ENCODE data around the gene TMEM190. TPM values are rescaled to one million over a fixed set of nuclear protein-coding genes. Genes with fewer than 3 reads are reported as not detected.
"Not testable (repeated sequence)": the region's sequence is repeated elsewhere in the genome, so short reads cannot be mapped to it uniquely, and the experiment has no call there.

Gene TMEM190
- total RNA-seq, result 10 to 100 TPM; 12.9 to 19.2 TPM
- polyA plus RNA-seq (ENCODE audit: insufficient read depth, low read depth, low replicate concordance), result 35.4 TPM
- long read RNA-seq, donor 1, result 0 reads
- long read RNA-seq, donor 2, result 0 reads

DNA sequence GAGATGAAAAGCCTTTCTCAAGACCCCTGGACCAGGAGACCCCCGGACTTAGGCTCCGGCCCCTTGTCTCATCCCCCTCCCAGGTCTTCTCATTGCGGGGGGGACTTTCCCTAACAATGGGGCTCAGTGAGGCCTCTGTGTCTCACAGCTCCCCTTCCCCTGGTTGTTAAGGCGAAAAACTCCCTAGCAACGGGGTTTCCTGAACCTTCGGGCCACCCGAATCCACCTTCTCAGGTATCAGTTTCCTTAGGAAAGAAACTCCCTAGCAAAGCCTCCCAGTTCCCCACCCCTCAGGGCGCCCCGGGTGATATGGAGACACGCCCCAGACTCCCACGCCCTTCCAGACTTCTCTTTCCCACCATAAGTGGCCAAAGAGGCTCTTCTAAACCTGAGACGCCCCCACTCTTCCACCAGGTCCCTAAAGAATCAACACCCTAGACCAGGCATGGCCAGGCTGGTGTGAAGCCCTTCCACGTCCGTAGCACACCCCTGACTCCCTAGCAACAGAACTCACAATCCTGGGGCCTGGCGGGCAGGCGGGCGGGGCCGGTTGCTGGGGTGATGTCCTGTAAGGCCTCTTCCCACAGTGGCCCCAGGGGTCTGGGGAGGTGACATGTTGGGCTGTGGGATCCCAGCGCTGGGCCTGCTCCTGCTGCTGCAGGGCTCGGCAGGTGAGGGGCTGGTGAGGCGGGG lies at the start of gene TMEM190:
TMEM190 (plus strand) TSS at position 586 of the 693 bp plus-strand sequence; CDS start at position 614, 28 bp downstream.
- WGBS, 2 donors, result 75 to 77% methylated on average over 14 to 21 of the region's 21 CpGs
- intact Hi-C loops (cut with DNase I; ENCODE audit: low total_unique reads), result no loop called here

DNA sequence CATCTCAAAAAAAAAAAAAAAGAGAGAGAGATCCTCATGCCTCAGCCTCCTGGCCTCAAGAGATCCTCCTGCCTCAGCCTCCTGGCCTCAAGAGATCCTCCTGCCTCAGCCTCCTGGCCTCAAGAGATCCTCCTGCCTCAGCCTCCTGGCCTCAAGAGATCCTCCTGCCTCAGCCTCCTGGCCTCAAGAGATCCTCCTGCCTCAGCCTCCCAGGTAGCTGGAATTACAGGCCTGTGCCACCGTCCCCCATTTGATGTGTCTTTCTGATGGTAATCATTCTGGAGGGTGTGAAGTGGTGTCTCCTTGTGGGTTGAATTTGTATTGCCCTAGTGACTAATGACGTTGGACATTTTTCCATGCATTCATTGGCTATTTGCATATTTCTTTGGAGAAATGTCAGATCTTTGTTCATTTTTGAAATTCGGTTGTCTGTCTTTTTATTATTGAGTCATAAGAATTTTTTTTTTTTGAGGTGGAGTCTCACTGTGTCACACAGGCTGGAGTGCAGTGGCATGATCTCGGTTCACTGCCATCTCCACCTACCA lies 47.8 kb upstream of the TMEM190 start:
- DNase-seq; intact Hi-C loops (cut with DNase I; ENCODE audit: low total_unique reads); H3K9me3 ChIP-seq; H3K36me3 ChIP-seq (ENCODE audit: low read depth, missing control alignments); H3K4me1 ChIP-seq; H3K27me3 ChIP-seq; H3K27ac ChIP-seq; H3K4me3 ChIP-seq: not testable (repeated sequence)
- 80 to 86% methylated on average over 4 of the region's 4 CpGs for WGBS, 2 donors

More for the DNA sequence above, at the start of gene TMEM190:
- Histone ChIP-seq H3K27me3 (no peaks in the 10 kb centered on the region), H3K4me3 (no peak within 1 kb of the TSS), H3K9me3 (no peaks in the 10 kb centered on the region), H3K36me3 (ENCODE audit: low read depth, missing control alignments) (no peaks in the 10 kb centered on the region), H3K4me1 (no peaks in the 10 kb centered on the region), H3K27ac (no peak within 1 kb of the TSS)
- TF ChIP-seq POLR2A (IDR thresholded peaks at IDR 0.05), result no peak
- TF ChIP-seq CTCF (IDR thresholded peaks at IDR 0.05), result no peak
- no peak for DNase-seq

DNA sequence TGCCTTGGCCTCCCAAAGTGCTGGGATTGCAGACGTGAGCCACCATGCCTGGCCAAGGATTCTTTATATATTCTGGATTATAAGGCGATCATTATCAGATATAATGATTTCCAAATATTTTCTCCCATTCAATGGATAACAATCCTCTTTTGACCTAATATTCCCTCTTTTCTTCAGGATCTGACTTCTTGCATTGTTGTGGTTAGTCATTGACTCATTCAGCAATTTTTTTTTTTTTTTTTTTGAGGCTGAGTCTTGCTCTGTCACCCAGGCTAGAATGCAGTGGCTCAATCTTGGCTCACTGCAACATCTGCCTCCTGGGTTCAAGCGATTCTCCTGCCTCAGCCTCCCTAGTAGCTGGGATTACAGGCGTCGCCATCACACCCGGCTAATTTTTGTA lies 46.8 kb upstream of the TMEM190 start:
- H3K4me3 ChIP-seq; H3K27me3 ChIP-seq; H3K27ac ChIP-seq; H3K4me1 ChIP-seq; intact Hi-C loops (cut with DNase I; ENCODE audit: low total_unique reads); H3K9me3 ChIP-seq; DNase-seq; H3K36me3 ChIP-seq (ENCODE audit: low read depth, missing control alignments): not testable (repeated sequence)
- WGBS, 2 donors, result 90 to 92% methylated on average over 6 of the region's 6 CpGs

DNA sequence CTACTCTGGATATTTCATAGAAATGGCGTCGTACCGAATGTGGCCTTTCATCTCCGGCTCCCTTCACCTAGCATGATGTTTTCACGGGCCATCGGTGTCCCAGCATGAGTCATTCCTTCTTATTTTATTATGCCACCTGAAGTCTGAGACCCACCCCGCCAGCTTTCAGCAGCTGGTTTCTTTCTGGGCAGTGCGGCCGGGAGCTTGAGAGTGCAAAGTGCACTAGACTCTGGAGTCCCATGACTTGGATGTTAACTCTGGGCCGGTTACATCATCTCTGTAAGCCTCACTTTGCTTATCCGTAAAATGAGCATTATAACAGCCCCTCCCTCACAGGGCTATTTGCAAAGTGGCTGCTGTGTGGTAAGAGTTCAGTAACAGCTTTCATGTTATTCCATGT lies 42.8 kb upstream of the TMEM190 start:
- no peak for DNase-seq
- Histone ChIP-seq H3K4me3 (no peak overlapping the region), H3K36me3 (ENCODE audit: low read depth, missing control alignments) (no peaks in the 10 kb centered on the region), H3K27me3 (no peaks in the 10 kb centered on the region), H3K9me3 (no peaks in the 10 kb centered on the region), H3K4me1 (peaks cover 4% of the 10 kb centered on the region), H3K27ac (no peak overlapping the region)
- TF ChIP-seq CTCF (IDR thresholded peaks at IDR 0.05), result no peak
- no peak for TF ChIP-seq POLR2A (IDR thresholded peaks at IDR 0.05)
- 85 to 88% methylated on average over 11 of the region's 11 CpGs for WGBS, 2 donors
- intact Hi-C loops (cut with DNase I; ENCODE audit: low total_unique reads), result no loop called here

GRCh38 chr19:55336101-55336500 lies 40.5 kb upstream of the TMEM190 start:
- TF ChIP-seq POLR2A (IDR thresholded peaks at IDR 0.05), result no peak
- TF ChIP-seq CTCF (IDR thresholded peaks at IDR 0.05), result no peak
- no peak for DNase-seq
- 82 to 83% methylated on average over 7 of the region's 7 CpGs for WGBS, 2 donors
- Histone ChIP-seq H3K4me1 (peaks cover 13% of the 10 kb centered on the region), H3K4me3 (no peak overlapping the region), H3K27me3 (no peaks in the 10 kb centered on the region), H3K27ac (no peak overlapping the region), H3K9me3 (no peaks in the 10 kb centered on the region), H3K36me3 (ENCODE audit: low read depth, missing control alignments) (no peaks in the 10 kb centered on the region)
- intact Hi-C loops (cut with DNase I; ENCODE audit: low total_unique reads), result no loop called here
